Vagina (tissue), 2 donors: ENCODE data around the gene DGKG. TPM values are rescaled to one million over a fixed set of nuclear protein-coding genes. Genes with fewer than 3 reads are reported as not detected.
A peak's percentile ranks its signal among the peaks of the same experiment; 100 is the strongest.

ENCODE experiments used
- DNase-seq, 2 donors: peaks; one replicate each; pipeline ENCODE4 v3.0.0-alpha.2; 2017; ENCODE audit errors: extremely low spot score in 2 of 2
- H3K27ac ChIP-seq: fragments of 200-600 bp; sonication (generic); one replicate; pipeline ENCODE4 v1.5.1; 2019
- H3K27me3 ChIP-seq: fragments of 200-600 bp; sonication (generic); one replicate; pipeline ENCODE4 v1.5.1; 2019
- H3K36me3 ChIP-seq, 2 donors: fragments of 200-600 bp; sonication (generic); one replicate each; pipeline ENCODE4 v1.5.1; 2017 to 2019
- H3K4me1 ChIP-seq: fragments of 200-600 bp; sonication (generic); one replicate; pipeline ENCODE4 v1.5.1; 2019
- H3K4me3 ChIP-seq, 2 donors: fragments of 200-600 bp; sonication (generic); 1 replicate in 1 of 2; 2 replicates in 1 of 2; pipeline ENCODE4 v1.5.1; 2016 to 2019
- H3K9me3 ChIP-seq: fragments of 200-600 bp; sonication (generic); one replicate; pipeline ENCODE4 v1.5.1; 2019
- POLR2A ChIP-seq, 2 donors: fragments of 450-650 bp; IDR thresholded peaks; one replicate each; pipeline ENCODE4 v1.6.1; 2017; ENCODE audit warnings: antibody characterized with exemption in 2 of 2, mild to moderate bottlenecking in 2 of 2, moderate library complexity in 2 of 2
- POLR2AphosphoS5 ChIP-seq, 2 donors: sonication (generic); formaldehyde crosslinking; IDR thresholded peaks; one replicate each; pipeline ENCODE4 v1.9.0; 2017; ENCODE audit warnings: antibody characterized with exemption in 2 of 2, mild to moderate bottlenecking in 2 of 2, low read depth in 1 of 2; ENCODE audit not compliant: insufficient read depth in 1 of 2
- intact Hi-C: fragments of 100-400 bp; cut with DNase I; formaldehyde crosslinking; loops from one replicate; pipeline ENCODE4 v1.15.1; 2023
- total RNA-seq: library from RNA; depleted of rRNA; stranded (reverse); fragments of >200 nt; gene quantifications from one replicate; pipeline ENCODE4 v1.2.3, GENCODE V29; 2016
- TF ChIP-seq, protein P1 (sequence below), 3 experiments: fragments of 450-650 bp in 2 of 3; fragments of 200-600 bp in 1 of 3; sonication (generic) in 1 of 3; IDR thresholded peaks; one replicate each; pipeline ENCODE4 v1.5.1; 2017 to 2019; ENCODE audit warnings: antibody characterized with exemption in 3 of 3, mild to moderate bottlenecking in 2 of 3, moderate library complexity in 2 of 3

The DGKG gene
- 2.5 TPM for total RNA-seq

DNA sequence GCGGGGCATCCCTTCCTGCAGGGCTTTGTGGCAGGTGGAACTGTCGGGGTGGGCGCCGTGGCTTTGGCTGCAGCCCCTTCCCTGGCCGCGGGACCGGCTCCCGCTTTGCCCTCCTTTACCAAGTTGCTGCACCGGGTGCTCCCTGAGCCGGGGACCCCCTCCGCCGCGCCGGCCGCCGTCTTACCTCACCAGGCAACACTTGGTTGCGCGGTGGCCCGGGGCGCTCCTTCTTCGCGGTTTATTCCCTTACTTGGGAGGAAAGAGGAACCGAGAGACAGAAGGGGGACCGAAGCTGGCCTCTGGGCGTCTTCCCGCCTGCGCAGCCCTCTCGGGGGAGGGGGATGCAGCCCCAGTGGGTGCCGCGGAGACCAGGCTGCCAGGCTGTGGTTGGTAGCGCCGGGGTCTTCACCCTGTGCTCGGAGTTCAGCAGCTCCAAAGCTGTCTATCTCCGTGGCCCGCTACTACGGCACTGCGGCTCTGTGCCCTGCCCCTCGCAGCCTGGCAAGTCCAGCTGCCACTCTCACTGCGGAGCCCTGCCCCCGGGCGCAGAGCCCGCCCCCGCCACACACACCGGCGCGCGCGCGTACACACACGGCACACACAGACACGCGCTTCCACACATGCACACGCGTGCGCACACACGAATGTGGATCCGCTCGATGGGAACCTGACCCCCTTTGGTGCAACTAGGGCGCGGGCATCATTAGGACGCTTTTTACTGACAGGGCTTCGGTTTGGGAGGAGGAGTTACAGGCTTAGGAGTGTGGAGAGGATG is at the start of gene DGKG:
DGKG (minus strand) TSS at position 473 of the 775 bp plus-strand sequence. CDS start 41,775 bp downstream, outside the sequence.
- DNase-seq = peak in 1 of 2 donors; percentile 83
- intact Hi-C loops = loop anchor here (10.0 kb wide), 1 partner anchor 53 kb away; no protein-coding TSS in a partner anchor
- Histone ChIP-seq H3K4me1 (peaks cover 9% of the 10 kb centered on the region), H3K4me3 (peak within 1 kb of the TSS; percentile 40 to 43), H3K27ac (peak within 1 kb of the TSS; percentile 58), H3K27me3 (peaks cover 8% of the 10 kb centered on the region), H3K36me3 (no peaks in the 10 kb centered on the region), H3K9me3 (no peaks in the 10 kb centered on the region)
- TF ChIP-seq, protein P1, sequence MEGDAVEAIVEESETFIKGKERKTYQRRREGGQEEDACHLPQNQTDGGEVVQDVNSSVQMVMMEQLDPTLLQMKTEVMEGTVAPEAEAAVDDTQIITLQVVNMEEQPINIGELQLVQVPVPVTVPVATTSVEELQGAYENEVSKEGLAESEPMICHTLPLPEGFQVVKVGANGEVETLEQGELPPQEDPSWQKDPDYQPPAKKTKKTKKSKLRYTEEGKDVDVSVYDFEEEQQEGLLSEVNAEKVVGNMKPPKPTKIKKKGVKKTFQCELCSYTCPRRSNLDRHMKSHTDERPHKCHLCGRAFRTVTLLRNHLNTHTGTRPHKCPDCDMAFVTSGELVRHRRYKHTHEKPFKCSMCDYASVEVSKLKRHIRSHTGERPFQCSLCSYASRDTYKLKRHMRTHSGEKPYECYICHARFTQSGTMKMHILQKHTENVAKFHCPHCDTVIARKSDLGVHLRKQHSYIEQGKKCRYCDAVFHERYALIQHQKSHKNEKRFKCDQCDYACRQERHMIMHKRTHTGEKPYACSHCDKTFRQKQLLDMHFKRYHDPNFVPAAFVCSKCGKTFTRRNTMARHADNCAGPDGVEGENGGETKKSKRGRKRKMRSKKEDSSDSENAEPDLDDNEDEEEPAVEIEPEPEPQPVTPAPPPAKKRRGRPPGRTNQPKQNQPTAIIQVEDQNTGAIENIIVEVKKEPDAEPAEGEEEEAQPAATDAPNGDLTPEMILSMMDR (IDR thresholded peaks at IDR 0.05) = no peak
- peak in 1 of 2 donors; percentile 68 for TF ChIP-seq POLR2AphosphoS5 (IDR thresholded peaks at IDR 0.05; ENCODE audit: insufficient read depth in 1 of 2, low read depth in 1 of 2)

DNA sequence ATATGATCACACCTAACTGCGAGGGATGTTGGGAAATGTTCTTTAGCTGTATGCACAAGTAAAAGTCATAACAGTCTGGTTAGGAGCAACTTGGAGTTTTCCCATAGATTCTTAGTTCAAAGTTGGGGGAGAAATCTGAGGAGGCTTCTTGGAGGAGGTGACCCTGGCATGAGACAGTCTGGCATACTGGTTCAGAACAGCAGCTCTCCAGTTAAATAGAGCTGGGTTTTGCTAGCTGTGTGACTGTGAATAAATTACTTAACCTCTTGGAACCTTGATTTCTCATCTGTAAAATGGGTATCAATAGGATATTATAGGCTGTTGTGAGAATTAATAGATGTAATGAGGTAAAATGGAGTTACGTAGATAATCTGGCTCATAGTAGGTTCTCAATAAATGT is 49.1 kb upstream of the DGKG start:
- TF ChIP-seq POLR2AphosphoS5 (IDR thresholded peaks at IDR 0.05; ENCODE audit: insufficient read depth in 1 of 2, low read depth in 1 of 2) (no peak), POLR2A (IDR thresholded peaks at IDR 0.05) (no peak)
- TF ChIP-seq, protein P1 (IDR thresholded peaks at IDR 0.05) = no peak
- no peaks in the 10 kb centered on the region for H3K9me3 ChIP-seq
- H3K36me3 ChIP-seq = no peaks in the 10 kb centered on the region
- peaks cover 11% of the 10 kb centered on the region for H3K4me1 ChIP-seq
- H3K27me3 ChIP-seq = no peaks in the 10 kb centered on the region
- no peak for DNase-seq
- intact Hi-C loops = loop anchor here (10.0 kb wide), 1 partner anchor 46 kb away; the partner anchor contains the start of gene DGKG
- H3K4me3 ChIP-seq = no peak overlapping the region
- H3K27ac ChIP-seq = no peak overlapping the region

DNA sequence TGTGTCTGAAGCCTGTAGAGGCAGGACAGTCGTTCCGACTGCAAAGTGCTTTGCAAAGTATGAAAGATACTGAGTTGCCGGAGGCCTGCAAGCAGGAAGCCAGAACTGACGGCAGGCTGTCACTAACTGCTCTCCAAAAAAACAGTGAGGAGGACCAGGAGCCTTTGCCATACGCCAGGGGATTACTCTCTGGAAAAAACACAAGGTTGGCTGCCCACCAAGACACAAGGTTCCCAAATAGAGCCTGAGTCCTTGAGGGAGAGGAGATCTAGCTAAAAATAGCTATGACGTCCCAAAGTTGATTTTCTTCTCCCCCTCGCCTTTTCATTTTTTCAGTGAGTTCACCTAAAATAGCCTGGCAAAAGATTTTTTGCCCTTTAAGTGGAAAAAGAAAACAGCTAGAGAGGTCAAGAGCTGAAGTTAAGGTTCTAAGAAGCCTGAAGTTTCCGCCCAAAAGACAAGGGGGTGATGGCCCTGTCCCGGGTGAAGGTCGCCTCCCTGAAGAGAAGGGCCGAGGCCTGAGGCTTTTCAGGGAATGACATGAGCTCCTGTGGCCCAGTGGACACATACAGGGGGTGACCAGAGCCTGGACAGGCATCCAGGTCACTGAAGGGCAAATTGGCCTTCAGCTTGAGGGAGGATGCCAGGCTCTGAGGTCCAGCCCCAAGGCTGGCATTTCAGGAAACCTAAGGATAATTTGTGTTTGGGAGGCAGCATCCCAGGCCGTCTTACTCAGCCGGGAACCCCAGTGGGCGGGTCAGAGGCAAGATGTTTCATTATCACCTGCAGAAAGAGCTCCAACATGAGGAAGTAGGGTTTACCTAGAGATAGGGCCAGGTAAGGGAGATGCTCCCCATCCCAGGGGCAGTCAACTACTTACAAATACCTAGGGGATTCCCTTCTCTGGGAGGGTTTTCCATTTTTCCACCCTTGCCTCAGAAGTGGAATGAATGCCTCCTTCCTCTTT is 44.9 kb upstream of the DGKG start:
- intact Hi-C loops = no loop called here
- no peaks in the 10 kb centered on the region for H3K27me3 ChIP-seq
- H3K9me3 ChIP-seq = no peaks in the 10 kb centered on the region
- no peaks in the 10 kb centered on the region for H3K4me1 ChIP-seq
- no peaks in the 10 kb centered on the region for H3K36me3 ChIP-seq
- H3K27ac ChIP-seq = peak overlapping the region; percentile 64
- no peak for DNase-seq
- H3K4me3 ChIP-seq = no peak overlapping the region
- TF ChIP-seq POLR2AphosphoS5 (IDR thresholded peaks at IDR 0.05; ENCODE audit: insufficient read depth in 1 of 2, low read depth in 1 of 2) (no peak), POLR2A (IDR thresholded peaks at IDR 0.05) (no peak)
- TF ChIP-seq, protein P1 (IDR thresholded peaks at IDR 0.05) = no peak

DNA sequence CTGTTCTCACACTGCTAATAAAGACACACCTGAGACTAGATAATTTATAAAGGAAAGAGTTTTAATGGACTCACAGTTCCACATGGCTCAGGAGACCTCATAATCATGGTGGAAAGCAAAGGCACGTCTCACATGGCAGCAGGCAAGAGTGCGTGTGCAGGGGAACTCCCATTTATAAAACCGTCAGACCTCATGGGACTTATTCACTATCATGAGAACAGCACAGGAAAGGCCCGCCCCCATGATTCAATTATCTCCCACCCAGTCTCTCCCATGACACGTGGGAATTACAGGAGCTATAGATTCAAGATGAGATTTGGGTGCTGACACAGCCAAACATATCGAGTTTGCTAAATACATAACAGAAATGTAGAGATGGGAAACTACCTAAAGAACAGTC is 39.5 kb upstream of the DGKG start:
- TF ChIP-seq, protein P1 (IDR thresholded peaks at IDR 0.05) = no peak
- TF ChIP-seq POLR2AphosphoS5 (IDR thresholded peaks at IDR 0.05; ENCODE audit: insufficient read depth in 1 of 2, low read depth in 1 of 2) = no peak
- no peak for TF ChIP-seq POLR2A (IDR thresholded peaks at IDR 0.05)
- Histone ChIP-seq H3K27ac (no peak overlapping the region), H3K36me3 (no peaks in the 10 kb centered on the region), H3K27me3 (no peaks in the 10 kb centered on the region), H3K4me1 (no peaks in the 10 kb centered on the region), H3K9me3 (no peaks in the 10 kb centered on the region), H3K4me3 (no peak overlapping the region)
- intact Hi-C loops = no loop called here
- DNase-seq = no peak
